ENCODE data around the gene PSD4. TPM values are rescaled to one million over a fixed set of nuclear protein-coding genes. Genes with fewer than 3 reads are reported as not detected.

Gene PSD4
- total RNA-seq (2022; extraction: Qiagen RNA extraction; ENCODE audit: low read depth) = 9.1 to 11.2 TPM (median 10.6 TPM) in 5 replicates

GRCh38 chr2:113173542-113174375 is at the start of gene PSD4:
Gene PSD4 (plus strand): TSS chr2:113173971. CDS start chr2:113182457, 8,486 bp downstream.

GRCh38 chr2:113126845-113127645 is 46.7 kb upstream of the PSD4 start, which contains the start of gene IL1RN:
Gene IL1RN (plus strand): TSS chr2:113127598. CDS start chr2:113127625, 27 bp downstream.

Other genes starting within 250 kb of the PSD4 start
- gene IL36G, start 196.0 kb upstream of the PSD4 start, total RNA-seq (2022; extraction: Qiagen RNA extraction; ENCODE audit: low read depth) = not detected in 5 replicates
- not detected in 5 replicates for gene IL36A, start 168.5 kb upstream of the PSD4 start, total RNA-seq (2022; extraction: Qiagen RNA extraction; ENCODE audit: low read depth)
- 0.15 to 0.25 TPM (median 0.24 TPM) in 3 of 5 replicates, not detected in the others for gene IL36B, start 121.1 kb upstream of the PSD4 start, total RNA-seq (2022; extraction: Qiagen RNA extraction; ENCODE audit: low read depth)
- gene IL36RN, start 114.8 kb upstream of the PSD4 start, total RNA-seq (2022; extraction: Qiagen RNA extraction; ENCODE audit: low read depth) = 0.06 to 0.14 TPM (median 0.07 TPM) in 5 replicates
- gene IL1F10, start 106.0 kb upstream of the PSD4 start, total RNA-seq (2022; extraction: Qiagen RNA extraction; ENCODE audit: low read depth) = not detected in 5 replicates
- gene IL1RN, start 46.4 kb upstream of the PSD4 start, total RNA-seq (2022; extraction: Qiagen RNA extraction; ENCODE audit: low read depth) = 0.29 to 0.43 TPM (median 0.34 TPM) in 5 replicates
- gene PAX8, start 105.0 kb downstream of the PSD4 start, total RNA-seq (2022; extraction: Qiagen RNA extraction; ENCODE audit: low read depth) = 0.55 to 1.5 TPM (median 0.63 TPM) in 5 replicates